Central memory CD4-positive, alpha-beta T cell (primary cell): Measurements from ENCODE around the gene IFI27L2.
"Not testable (repeated sequence)": the region's sequence is repeated elsewhere in the genome, so short reads cannot be mapped to it uniquely, and the experiment has no call there.

Source experiments
- DNase-seq: peaks from one replicate; pipeline ENCODE4 v3.0.0; 2022
- total RNA-seq, 3 experiments: gene quantifications; one replicate each; lab custom pipeline; 2026; lab: John Stamatoyannopoulos, UW

Gene IFI27L2, protein sequence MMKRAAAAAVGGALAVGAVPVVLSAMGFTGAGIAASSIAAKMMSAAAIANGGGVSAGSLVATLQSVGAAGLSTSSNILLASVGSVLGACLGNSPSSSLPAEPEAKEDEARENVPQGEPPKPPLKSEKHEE
- 3.8 to 7.3 (median 6.6) reads per million in 3 experiments for total RNA-seq

- DNase-seq: peak; percentile 57
These were observed at the start of gene IFI27L2 for GRCh38 chr14:94129111-94129757. Gene IFI27L2 (minus strand): TSS chr14:94129604. CDS start chr14:94129564, 40 bp downstream.

DNA sequence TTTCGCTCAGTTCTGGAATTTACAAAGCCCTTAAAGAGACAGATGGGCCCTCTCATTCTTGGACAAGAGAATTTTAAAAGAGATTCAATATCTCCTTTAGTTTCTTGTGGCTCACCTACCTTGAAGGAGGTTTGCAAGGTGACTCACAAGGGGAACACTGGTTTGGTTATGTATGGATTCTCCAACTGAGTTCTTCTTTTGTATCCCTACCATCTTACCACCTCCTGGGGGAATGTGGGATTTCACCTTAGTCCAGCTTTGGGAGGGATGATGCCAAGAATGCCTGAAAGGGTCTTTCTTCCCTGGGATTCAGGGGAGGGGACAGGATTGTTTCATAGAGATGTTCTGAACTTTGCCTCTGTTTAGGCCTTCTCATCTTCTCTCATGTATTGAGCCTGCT, 48.4 kb upstream of the IFI27L2 start:
- DNase-seq: no peak

GRCh38 chr14:94176808-94177207, 47.4 kb upstream of the IFI27L2 start:
- no peak for DNase-seq

DNA sequence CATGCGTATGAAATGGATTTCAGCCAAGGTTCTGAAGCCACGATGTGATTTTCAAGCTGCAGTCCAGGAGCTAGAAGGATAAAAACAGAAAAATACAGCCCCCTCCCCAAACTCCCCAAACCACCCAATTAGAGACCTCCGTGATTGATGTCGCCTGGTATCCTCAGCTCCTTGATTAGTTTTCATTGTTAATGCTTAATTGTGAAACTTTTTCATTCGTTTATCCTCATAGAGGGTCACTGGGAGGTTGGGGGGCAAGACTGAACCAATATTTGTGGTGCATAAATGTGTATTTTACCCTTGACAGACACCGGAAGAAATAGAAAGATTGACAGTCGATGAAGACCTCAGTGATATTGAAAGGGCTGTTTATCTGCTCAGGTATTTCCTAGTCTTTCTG, 46.3 kb upstream of the IFI27L2 start:
- DNase-seq: no peak

GRCh38 chr14:94175011-94175745, 45.8 kb upstream of the IFI27L2 start:
- DNase-seq: no peak

DNA sequence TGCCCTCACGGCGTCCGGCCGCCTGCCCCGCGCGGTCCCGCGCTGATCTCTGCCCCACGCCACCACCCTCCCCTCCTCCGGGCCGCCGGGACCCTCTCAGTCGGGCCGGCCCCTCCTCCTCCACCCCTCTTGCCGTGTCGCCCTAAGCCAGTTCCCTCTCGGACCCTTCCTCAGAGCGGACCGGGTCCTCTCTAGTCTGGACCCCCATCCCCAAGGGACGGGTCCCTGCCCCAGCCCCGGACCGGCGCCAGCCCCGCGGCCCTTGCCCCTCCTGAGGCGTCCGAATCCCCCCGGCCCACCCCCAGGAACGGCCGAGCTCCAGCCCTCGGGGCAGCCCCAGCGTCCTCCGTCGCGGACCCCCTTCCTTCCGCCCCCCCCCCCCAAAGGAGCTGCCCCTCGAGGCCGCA, 45.2 kb upstream of the IFI27L2 start:
- no peak for DNase-seq

- DNase-seq: peak; percentile 87
These were observed 44.6 kb upstream of the IFI27L2 start, which contains the start of gene PPP4R4 for GRCh38 chr14:94173885-94174603. Gene PPP4R4 (plus strand): TSS chr14:94174322. CDS start chr14:94174466, 144 bp downstream.

GRCh38 chr14:94173471-94173884, 44.1 kb upstream of the IFI27L2 start:
- DNase-seq: no peak

GRCh38 chr14:94172545-94172944, 43.1 kb upstream of the IFI27L2 start:
- no peak for DNase-seq

GRCh38 chr14:94171208-94171607, 41.8 kb upstream of the IFI27L2 start:
- no peak for DNase-seq

GRCh38 chr14:94170136-94170535, 40.7 kb upstream of the IFI27L2 start:
- no peak for DNase-seq

- DNase-seq: no peak
These were observed 36.3 kb upstream of the IFI27L2 start for GRCh38 chr14:94165744-94166143.

DNA sequence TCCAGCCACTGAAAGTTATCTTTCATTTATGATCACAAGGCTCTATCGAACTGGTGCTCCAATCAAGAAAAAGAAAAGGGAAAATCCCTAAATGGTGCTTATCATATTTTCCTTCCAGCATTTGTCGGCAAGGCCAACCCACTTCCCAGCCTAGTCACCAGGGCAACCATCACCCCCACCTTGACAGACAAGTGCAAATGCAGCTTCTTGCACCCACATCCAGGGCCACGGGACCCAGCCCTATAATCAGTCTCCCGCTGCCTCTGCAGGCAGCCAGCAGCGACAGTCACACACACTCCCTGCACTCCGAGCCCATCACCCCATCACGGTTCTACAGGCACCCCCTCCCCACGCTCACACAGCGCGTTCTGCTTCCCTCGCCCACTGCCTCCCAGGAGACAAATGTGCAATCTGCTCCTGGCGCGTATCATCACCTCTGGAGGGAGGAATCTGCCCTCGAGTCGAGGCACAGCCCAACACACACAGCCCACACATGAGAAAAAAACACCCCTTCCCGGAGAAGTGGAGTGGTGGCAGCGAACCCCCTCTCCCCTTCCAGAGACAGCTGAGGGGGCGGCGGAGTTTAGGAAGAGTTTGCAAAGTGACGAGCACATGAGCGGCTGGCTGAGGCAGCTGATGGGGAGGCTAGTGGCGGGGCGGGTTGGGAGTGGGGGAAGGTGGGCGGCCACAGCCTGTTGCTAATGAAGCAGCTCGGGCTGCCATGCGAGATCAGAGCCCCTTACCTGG, 35.5 kb upstream of the IFI27L2 start:
- no peak for DNase-seq

GRCh38 chr14:94163796-94164195, 34.4 kb upstream of the IFI27L2 start:
- no peak for DNase-seq

DNA sequence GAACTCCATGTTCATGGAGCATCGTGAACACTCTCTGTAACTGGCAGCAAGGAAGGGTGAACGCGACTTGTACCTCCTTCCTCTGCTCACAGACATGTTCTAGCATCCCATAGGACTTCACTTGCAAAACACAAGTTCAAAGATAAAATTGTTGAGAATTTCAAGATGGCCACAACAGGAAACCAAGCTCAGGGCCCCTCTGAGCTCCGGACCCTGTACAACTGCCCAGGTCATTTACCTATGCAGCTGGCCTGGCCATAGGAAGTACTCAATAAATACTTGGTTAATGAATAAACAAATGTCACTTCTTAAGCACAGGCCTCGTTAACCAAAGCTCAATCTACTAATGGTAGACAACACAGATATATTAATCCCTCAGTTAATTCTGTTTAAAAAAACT, 33.1 kb upstream of the IFI27L2 start:
- DNase-seq: no peak

GRCh38 chr14:94161981-94162380, 32.6 kb upstream of the IFI27L2 start:
- no peak for DNase-seq

GRCh38 chr14:94161058-94161457, 31.7 kb upstream of the IFI27L2 start:
- peak; percentile 21 for DNase-seq

DNA sequence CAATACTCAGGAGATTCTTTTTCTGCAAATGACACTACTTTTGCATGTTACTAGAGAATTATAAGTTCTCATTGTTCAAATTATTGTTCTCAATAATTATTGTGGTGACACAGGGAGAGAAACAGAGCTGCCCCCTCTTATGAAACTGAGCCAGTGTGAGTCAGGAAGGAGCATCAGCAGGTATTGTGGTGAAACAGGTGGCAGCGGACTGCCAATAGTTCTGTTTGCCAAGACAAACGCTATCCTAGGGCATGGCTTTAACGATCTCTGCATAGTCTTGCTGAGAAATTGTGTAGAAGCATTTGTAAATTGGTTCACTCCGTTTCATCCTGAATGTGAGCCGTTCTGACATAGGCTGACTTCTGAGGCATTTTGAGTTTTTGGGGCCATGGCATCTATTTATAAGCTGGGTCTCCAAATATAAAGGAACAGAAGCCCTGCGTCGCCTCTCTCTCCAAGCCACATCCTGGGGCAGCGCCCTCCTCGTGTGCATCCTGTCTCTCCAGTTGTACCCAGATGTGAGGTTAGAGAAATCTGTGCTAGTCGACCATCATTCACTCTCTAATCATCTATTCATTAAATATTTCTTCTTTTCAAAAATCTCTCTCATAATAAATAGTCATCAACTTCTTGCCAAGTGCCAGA, 29.0 kb upstream of the IFI27L2 start:
- peak; percentile 64 for DNase-seq

DNA sequence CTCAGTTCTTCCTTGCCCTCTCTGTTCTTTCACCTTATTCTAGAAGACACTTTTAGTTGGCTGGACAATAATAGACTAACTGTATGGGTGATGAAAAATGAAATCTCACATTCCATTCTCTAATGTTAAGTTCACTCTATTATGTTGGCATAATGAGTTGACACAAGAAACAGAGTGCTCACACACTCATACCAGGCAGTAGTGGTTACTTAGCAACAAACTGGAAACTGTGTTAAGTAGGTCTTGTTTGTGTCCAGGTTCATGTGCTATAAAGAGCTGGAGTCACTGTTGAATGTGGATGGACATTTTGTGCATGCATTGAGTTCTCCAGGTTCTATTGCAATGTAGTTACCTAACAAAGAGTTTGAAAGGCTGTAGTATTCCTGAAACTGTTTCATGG, 27.8 kb upstream of the IFI27L2 start:
- no peak for DNase-seq

DNA sequence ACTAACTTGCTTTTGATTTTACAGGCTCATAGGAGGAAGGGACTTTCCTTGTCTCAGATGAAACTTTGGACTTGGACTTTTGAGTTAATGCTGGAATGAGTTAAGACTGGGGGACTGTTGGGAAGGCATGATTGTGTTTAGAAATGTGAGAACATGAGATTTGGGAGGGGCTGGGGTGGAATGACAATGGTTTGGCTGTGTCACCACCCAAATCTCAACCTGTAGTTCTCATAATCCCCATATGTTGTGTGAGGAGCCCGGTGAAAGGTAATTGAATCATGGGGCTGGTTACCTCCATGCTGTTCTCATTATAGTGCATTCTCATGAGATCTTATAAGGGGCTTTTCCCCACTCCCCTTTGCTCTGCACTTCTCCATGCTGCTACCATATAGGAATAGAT, 26.7 kb upstream of the IFI27L2 start:
- DNase-seq: not testable (repeated sequence)

DNA sequence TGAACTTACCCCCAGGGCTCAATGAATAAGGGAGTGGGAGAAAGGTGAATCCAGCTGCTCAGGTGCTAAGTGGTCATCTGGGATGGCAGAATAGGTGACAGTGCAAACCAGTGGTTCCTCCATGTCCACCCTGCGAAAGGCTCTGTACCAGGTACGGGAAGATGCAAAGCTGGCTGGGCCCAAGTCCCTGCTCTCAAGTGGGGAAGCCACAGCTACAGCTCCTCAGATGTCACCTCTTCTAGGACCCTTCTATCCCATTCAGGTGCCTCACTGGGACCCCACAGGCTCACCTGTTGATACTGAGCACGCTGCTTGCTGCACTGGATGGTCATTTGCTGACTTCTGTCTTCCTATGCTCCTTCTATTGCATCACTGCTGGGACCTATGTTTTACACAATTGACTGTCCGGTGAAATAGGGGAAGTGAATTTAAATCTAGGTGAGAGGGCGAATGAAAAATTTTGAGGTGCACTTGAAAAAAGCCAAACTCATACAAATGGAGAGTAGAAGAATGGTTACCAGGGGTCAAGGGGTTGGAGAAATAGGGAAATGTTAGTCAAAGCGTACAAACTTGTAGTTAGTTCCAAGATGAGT, 24.4 kb upstream of the IFI27L2 start:
- DNase-seq: no peak

- no peak for DNase-seq
These were observed 23.3 kb upstream of the IFI27L2 start for GRCh38 chr14:94152676-94153075.
